HG03457 (cell line): ENCODE data around the gene NTN1.

Experiments
- ATAC-seq: cut with Tn5 transposase; IDR thresholded peaks from one replicate; pipeline ENCODE4 v1.9.1; 2021; ENCODE audit warnings: moderate number of reproducible peaks; ENCODE audit not compliant: unreplicated experiment

NTN1 gene

DNA sequence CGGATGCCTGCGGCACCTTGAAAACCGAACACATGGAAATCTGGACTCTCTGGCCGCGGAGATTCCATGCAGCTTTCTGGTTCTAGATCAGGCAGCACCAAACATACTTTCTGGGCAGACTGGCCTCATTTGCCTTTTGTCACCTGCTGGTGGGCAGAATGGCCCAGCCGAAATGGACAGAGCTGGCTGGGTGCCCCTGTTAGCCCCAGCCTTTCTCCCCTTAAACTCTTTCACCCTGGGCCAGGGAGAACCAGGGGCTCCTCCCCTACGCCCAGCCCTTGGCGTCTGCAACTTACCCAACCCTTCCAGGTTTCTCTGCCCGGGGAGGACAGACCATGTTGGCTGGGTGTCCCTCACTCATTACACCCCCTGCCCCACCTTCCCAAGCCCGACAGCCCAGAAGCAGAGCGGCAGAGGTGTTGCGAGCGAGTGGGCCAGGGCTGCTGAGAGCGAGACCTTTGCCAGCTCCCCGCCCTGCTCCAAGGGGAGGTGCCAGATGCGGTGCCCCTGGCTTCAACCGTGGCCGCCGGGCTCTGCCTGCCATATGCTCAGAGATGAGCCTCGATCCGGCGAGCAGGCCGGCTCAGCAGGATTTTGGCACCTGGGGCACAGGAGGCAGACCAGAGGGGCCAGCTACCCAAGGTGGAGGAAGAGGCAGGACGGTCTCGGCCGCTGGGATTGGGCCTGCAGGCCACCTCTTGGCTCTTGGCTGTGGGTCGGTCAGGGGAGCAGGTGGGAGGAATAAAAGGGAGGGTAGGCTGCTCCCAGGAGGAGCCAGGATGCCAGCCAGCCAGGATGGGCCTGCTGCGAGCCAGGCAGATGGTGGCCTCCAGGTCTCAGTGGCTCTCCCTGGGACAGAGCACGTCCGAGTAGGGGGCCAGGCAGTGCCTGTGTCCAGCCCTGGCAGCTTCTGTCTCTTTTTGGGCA lies 191.3 kb downstream of the NTN1 start:
- no peak for ATAC-seq

DNA sequence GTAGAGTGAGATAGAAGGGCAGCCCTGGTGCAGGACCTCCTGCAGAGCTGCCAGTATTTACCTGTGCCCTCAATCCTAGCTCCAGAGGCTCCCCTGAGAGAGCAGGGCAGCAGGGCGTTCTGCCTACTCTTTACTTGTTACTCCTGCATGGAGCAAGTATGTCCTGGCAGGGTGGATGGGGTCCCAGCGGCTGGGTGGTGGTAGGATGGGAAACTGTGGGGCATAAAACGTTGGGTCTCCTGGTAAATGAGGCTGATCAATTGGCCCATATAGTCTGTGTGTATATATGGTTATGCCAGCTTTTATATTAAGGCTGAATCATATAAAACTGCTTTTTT lies 192.0 kb downstream of the NTN1 start:
- no peak for ATAC-seq

DNA sequence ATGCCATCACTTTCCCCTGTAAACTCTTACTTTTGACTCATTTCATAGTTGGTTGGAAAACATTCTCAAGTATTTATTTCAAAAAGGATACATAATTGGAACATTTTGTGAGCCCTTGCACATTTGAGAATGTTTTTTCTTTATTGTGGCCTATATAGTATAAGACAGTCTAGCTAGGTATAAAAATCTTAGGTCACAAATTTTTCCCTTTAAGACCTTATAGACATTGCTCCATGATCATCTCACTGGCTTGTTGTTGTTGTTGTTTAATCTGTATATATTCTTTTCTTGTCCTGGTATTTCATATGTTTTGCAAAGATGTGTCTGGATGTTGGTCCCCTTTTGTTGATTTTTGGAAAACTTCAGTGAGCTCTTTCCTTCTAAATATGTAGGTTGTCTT lies 194.2 kb downstream of the NTN1 start:
- no peak for ATAC-seq

DNA sequence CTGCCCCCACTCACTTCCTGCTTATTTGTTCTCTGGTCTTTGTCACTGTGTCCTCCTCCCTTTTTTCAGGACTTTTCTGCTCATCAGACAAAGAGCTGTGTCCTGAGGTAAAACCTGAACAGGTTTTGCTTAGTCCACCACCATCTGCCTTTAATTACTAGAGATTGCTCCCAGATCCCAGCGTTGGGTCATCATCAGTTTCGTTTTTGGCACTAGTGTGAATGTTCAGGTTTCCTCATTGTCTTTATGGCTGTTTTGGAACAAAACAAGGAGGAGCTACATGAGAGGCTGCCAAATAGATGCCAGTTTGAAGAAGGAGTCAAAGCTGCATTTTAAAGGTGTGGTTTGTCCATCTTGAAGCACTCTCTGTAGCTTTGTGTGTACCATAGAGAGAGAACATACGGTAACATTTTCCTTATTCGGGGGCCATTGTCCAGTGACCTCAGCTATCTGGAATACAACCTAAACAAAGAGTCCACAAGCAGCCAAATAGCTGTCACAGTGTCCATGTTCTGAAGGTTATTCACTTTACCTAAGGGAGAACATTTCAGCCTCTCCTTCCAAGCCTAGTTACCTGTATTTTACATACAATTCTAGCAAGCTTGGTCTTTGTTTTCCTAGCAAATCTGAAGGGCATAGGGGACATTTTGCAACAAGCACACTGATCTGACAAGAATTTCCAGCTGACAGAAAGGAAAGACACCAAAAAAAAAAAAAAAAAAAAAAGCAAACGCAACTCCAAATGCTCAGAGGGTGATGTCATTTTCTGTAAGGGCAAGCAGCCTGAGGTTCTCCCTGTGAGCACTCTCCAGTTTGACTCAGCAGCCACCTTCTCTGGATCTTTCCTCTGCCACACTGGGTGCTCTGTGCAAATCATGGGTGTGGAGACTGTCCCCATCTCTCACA lies 196.1 kb downstream of the NTN1 start:
- ATAC-seq: no peak

DNA sequence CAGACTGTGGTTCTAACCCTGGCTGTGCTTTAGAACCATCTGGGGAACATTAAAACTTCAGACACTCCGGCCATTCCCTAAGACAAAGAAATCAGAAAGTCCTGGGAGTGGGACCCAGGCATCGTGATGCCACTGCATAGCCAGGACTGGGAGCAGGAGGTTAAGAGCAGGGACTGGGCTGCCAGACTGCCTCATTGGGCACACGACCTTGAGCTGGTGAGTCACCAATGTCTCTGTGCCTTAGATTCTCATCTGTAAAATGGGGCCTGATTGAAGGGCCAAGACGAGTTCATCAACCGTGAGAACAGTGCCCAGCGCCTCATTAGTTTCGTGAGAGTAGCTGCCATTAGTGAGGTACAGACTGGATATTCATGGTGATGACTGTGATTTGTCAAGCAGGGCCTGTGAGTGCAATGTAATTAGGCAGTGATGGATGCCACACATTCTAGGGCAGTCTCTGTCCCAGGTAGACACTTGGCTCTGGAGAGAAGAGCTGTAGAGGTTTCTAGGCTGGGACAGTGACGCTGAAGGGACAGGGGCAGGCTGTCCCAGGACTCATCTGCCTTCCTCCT lies 196.8 kb downstream of the NTN1 start:
- no peak for ATAC-seq

DNA sequence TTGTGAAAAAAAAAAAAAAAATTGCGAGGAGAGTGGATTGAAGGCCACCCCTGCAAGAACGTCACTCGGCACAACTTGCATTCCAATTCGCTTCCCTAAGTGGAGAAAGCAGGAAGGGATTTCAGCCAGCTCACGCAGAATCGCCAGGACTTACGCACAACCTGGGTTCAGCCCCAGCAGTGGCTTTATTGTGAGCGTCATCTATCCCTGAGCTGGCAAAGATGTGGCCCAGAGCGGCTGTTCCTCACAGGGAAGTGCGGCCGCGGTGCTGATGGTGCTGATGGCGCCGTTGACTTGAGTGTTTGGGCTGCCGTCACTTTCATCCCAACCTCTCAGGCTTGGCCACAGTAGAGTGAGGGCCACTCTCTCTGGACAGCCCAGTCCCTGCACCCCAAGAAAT lies 197.6 kb downstream of the NTN1 start:
- ATAC-seq: no peak

DNA sequence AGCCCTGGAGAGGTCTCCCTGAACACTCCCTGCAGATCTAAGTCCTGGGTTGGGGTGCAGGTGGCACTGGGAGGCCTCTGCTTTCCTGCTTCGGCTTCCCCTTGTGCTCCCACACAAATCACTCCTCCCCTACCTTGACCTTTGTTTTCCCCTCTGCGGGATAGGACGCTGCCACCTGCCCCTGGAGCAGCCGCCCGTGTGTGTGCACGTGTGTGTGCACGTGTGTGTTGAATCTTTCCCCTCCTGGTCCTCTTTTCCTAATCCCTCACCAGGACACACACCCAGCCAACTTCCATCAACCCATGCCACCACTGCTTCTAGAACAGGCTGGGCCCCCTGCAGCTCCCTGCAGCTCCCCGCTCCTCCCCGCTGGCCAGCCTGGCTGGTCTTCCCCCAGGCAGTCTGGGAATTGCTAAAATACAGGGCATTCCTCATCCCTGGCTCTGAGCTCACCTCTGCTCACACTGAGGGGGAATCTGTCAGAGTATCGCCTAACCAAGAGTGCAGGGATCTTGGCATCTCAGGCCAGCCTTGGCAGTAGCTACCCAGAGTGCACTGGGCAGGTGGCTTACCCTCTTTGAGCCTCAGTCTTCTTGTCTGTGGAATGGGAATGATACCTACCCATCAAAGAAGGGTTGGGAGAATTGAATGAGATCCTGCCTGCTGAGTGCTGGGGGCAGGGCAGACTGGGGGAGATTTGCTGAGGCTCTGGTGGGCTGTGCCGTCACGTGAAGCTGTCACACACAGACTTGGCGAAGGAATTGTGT lies 198.5 kb downstream of the NTN1 start:
- ATAC-seq: no peak

DNA sequence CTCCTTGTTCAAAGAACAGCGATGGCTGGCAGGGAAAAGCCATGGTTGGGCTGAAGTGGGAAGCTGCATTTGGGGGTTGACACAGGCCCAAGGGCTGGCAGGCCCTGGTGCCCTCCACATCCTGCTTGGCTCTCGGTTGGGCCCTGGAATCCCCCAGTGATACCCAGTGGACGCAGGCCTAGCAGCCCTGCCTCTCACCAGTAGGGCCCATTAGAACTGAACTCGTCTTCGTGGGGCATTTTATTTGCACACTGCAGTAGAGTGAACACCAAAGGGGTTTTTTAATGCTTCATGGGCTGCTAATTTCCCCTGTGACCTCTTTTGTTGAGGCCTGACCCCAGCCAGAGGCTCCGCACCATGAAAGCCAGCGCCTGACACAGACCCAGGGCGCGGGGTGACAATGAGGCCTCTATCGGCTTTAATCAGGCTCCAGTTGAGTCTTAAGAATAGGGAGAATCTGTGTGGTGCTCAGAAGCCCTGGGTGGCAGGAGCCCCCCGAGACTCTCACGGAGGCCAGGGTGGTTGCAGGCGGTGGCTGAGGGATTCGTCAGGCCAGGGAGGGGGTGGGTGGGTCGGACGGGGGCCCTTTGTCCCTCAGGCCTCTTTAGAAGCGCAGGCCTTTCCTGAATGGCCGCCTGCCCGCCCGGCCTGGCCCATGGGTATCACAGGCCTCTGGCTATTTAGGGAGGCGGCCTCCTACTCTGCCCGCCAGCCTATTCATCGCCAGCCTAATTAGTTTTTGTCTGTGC lies 199.3 kb downstream of the NTN1 start:
- ATAC-seq: no peak

DNA sequence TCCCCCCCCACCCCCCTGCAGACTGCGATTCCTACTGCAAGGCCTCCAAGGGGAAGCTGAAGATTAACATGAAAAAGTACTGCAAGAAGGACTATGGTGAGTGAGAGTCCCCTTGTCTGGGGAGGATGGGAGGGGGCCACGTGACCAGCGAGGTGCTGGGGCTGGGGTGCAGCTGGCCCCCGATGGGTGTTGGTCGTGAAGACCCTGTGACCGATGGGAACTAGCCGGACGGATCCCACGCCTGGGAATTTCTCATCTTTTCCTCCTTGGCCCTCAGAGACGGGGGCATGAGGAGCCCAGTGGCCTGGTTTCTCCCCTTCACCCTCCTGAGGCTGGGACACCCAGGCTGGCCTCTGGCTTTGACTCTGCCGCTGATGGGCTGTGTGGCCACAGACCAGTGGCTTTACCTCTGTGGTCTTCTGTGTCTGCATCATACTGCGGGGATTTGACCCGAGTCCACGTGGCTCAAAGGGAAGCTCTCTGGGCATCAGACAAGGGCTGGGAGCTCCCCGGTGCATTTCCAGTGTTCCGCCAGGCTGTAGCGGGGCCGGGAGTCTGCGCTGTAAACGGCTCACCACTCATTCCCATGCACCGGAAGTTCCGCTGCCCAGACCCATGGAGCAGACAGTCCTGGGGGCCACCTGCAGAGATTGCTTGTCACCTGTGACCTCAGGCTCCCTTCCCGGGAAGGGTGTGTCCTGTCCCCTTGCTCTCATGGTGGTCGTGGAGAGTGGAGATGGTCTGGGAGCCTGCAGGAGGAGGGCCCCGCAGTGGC lies 200.0 kb downstream of the NTN1 start:
- no peak for ATAC-seq

DNA sequence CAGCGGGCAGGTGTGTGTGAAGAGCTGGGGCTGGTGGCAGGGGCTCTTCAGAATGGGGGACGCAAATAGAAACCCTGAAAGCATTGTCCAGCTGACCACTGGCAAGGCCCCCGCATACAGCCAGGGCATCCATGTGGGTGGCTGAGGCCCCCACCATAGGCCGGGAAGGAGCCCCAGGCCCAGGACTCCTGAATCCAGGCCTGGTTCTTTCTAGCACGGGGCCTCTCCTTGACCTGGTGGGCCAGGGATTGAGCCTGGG lies 200.5 kb downstream of the NTN1 start:
- ATAC-seq: no peak

DNA sequence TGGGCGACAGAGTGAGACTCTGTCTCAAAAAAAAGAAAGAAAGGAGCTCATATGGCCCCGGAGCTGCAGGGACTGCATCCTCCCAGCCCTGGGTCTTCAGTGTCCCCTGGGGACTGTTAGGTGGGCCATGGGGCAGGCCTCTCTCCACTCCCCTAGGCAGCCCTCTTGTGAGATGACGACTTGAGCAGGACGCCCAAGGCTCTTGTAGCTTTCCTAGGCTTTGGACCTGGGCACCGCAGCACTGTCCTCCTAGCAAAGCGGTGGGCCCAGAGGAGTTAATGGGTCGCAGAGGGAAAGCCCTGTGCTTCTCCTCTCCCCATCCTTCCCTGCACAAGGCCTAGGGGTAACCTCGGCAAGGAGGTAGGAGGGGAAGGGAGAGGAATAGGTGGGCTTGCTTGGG lies 202.2 kb downstream of the NTN1 start:
- ATAC-seq: no peak

DNA sequence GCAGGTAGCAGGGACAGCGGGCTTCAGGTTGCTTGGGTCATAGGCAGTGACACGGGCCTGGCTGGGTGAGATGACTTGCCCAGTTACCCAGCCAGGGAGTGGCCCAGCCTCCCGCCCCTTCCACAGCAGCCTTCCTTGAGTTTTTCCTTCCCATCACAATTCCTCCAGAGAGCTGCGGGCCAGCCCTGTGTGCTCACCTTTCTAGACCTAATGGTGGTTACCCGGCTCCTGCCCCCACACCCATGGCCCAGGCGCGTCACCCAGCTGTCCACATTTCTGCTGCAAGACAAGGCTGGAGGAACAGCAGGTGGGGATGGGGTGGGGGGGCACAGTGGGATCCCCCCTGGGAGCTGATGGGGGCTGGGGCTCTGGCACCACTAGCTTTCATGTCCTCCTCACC lies 203.2 kb downstream of the NTN1 start:
- no peak for ATAC-seq

DNA sequence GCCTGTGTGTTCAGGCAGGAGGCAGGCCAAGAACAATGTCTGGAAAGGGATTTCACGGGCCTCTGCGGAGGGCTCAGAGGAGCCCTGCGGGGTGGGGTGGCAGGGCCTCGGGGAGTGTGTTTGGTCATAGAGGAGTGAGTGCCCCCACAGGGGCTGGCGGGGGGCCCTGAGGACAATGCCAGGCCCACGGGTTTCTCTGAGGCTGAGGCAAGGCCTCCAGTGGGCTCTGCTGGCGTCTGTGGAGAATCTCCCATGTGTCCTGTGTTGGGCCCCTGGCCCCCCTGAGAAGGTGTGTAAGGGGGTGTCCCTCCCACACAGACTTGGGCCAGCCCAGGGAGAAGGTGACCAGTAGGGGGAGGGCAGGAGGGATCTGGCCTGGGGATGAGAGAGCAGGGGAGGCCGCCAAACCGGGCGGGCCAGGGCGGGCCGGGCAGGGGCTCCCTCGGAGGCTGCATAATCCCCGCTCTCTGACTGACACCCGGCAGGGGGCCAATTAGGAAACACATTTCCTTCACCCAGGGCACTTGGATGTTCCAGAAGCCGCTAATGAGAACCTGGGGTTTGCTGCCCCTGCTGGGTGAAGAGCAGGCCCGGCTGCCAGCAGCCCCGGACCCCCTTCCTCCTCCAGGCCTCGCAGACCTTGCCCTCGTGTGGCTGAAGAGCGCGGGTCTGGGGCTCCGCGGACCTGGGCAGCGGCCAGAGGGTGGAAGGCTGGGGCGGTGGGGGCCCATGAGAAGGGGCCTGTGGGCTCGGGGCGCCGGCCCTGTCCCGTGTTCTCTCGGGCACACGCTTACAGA lies 204.2 kb downstream of the NTN1 start:
- no peak for ATAC-seq

DNA sequence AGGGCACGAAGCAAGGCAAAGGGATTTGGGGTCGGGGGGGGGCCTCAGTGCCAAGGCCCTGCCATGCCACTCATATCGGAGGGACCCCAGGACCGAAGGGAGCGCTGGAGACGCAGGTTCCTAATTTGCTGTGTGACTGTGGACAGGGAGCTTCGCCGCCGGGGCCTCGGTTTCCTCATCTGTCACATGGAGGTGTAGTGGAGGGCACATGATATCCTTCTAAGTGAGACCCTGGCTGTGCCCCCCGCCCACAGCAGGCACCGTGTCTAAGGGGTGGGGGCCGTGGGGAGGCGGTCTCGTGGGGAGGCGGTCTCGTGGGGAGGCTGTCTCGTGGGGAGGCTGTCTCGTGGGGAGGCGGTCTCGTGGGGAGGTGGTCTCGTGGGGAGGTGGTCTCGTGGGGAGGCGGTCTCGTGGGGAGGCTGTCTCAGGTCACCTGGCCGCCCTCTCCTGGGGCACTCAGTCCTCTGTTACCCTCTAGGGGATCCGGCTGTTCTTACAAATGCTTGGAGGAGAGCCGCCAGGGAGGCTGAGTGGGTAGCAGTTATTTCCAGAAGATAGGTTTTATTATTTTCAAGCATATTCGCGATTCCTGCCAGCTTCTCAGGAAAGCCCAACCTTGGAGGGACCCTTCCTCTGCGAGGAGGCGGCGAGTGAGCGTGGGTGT lies 205.0 kb downstream of the NTN1 start:
- no peak for ATAC-seq

DNA sequence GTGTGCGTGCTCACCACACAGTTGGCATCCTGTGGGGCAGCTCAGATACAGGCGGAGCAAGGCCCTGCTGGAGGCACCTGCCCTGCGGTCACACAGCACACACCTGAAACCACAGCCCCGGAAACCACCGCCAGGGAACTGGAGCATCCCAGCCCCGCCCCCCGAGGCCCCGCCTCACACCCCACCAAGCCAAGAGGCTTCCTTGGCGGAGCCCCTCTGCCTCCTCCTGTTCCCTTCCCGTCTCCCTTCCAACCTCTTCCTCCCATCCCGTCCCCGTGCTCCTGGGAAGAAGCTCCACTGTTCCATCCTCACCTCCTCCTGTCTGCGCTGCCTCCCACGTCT lies 205.5 kb downstream of the NTN1 start:
- no peak for ATAC-seq

DNA sequence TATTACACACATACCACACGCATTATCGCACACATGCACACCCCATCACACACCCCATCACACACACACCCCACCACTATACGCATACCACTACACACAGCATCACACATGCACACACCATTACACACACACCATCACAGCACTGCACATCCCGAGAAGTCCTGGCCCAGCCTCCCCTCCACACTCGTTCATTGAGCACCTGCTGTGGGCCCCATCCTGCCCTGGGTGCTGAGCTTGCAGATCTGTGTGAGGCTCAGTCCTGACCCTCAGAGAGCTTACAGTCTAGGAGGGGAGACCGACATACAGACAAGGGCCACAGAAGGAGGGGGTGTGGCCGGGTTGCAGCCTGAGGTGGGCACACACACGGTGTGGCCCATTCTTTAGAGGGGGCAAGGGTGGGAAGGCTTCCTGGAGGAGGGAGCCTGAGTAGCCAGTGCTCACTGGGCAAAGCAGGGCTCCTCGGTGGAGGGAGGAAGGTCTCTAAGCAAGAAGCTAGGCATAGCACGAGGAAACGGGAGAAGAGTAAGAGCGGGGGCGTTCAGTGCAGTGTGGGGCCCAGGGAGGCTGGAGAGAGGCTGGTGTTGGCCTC lies 206.6 kb downstream of the NTN1 start:
- no peak for ATAC-seq

DNA sequence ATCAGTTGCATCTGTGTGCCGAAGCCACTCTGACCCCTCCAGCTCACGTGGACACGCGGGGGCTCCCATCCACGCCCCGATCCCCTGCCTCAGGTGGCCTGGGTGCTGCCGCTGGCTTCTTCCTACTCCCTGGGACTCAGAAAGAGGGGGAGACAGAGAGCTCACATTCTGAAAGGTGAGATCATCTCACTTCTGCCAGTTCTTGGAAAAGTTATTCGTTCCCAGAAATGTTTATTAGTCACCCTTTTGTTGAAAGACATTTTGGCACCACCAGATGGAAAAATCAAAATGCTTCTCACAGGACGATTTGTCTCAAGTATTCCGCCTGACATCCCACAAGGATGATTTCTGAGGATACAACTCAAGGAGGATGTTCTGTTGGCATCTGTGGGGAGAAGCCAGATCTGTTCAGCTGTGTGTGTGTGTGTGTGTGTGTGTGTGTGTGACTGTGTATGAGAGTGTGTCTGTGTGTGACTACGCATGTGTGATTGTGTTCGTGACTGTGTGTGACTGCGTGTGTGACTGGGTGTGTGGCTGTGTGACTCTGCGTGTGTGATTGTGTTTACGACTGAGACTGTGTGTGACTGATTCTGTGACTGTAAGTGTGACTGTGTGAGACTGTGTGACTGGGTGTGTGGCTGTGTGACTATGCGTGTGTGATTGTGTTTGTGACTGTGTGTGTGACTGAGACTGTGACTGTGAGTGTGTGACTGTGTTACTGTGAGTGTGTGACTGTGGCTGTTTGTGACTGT lies 207.3 kb downstream of the NTN1 start:
- ATAC-seq: no peak
